Inferior parietal cortex (tissue), 1 donor: Measurements from ENCODE around the gene KCNC3.
"Not testable (repeated sequence)": the region's sequence is repeated elsewhere in the genome, so short reads cannot be mapped to it uniquely, and the experiment has no call there.

Source experiments
- DNase-seq: peaks from one replicate; pipeline ENCODE4 v3.0.0-alpha.2; 2016; ENCODE audit errors: extremely low spot score

Gene KCNC3

GRCh38 chr19:50353487-50353880, 24.3 kb upstream of the KCNC3 start:
- not testable (repeated sequence) for DNase-seq

DNA sequence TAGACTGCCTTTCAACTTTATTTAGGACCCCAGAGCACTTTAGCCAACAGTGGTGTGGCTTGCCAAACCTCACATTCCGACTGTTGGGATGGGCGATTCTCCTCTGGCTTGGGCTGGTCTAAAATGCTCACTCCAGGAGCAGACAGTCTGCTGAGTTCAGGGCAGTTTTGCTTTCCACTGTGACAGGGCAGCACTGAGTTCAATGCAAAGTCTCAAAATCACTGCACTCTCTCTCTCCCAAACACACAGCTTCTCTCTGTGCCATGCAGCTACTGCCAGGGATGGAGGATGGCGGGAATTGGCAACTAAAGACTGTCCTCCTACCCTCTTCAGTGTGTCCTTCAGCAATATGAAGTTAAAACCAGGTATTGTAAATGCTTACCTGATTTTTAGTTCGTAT, 23.1 kb upstream of the KCNC3 start:
- DNase-seq = no peak

DNA sequence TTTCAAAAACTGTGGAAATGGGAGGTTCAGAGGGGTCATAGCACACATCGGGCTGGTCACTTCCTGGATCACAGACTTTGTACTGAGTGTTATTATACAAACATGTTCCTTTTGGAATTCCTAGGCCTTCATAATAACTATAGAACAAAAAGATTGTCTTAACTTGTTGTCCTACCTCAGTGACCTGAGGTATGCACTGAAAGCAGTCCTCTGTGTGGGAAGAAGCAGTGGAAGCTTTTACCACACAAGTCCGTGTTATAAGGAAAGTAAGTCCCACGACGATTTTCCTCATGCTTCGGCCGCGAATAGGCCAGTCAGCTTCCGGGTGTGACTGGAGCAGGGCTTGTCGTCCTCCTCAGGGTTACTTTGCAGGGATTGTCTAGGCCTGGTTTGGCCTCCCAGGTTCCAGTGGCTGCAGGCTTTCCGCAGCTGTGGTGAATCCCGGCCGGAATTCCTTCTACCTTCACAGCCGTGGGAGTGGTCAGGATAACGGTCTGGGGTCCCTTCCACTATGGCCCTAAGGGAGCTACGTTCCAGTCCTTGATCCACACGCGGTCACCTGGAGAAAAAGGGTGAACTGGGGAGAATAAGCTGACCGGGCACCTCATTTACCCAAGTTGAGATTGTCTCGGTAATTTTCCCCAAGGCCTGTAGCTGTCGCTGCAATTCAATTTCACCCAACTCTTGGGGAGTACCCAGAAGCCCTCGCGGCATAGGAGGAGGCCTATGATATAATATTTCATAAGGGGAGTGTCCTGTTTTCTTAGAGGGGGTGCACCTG, 20.3 kb upstream of the KCNC3 start:
- DNase-seq = no peak

DNA sequence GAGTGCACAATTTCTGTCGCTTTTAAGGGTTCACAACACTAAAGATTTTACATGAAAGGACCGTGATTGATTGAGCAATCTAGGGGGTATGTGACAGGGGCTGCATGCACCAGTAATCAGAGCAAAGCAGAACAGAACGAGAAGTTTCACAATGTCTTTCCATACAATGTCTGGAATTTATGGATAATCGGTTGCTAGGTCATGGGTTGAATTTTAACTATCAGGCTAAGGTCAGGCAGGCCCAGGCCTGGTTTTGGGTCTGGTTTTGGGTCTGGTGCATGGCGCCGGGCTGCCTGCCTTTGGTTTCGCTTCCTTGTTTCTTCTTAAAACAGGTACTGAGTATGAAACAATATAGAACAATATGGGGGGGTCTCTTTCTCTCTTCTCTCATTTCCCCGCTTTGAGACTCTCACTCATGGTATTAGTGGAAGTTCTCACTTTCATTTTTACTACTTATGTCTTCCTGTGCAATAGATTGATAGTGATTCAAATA, 18.0 kb upstream of the KCNC3 start:
- not testable (repeated sequence) for DNase-seq

DNA sequence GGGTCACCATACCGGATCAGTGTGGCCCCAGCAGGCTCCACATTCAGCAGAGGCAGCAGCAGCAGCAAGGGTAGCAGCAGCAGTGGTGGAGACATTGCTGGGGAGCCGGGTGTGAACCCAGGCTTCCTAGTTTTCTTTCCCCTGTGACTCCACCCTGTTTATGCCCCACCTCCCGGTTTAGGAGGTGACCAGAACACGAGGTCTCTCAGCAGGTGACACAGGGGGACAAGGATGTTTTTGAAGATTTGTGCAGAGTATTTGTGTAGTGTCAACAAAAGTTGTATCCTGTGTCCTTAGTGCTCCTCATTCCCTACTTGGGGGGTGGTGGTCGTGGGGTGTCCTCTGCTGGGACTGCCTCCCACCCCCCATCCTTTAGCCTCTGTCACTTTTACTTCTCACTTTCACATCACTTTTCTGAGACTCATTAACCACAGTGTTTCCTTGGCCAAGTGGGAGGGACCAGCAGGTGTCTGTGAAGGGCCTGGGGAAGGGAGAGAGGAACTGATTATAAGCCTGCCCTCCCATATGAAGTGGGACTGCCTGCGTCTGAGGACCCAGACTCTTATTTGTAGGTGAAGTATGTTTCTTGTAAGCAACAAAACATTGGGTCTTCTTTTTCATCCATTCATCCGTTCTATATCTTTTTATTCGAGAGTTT, 15.6 kb upstream of the KCNC3 start:
- DNase-seq = no peak

DNA sequence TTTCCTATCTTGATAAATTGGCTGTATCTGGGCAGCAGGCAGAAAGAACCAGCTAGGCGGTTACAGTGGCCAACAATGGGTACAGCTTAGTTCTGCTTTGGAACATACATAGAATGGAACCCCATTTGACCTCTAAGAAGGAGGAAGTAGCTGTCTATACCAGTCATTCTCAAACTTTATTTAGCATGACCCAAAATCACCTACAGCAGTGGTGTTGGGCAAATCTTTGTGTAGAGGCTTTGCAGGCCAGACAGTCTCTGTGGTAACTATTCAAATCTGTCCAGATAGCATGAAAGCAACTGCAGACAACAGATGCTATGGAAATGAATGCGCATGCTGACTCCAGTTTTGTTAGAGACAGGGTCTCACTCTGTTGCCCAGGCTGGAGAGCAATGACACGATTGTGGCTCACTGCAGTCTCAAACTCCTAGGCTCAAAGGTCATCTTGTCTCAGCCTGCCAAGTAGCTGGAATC, 12.0 kb upstream of the KCNC3 start:
- DNase-seq = no peak

GRCh38 chr19:50340331-50340730, 11.2 kb upstream of the KCNC3 start:
- no peak for DNase-seq

DNA sequence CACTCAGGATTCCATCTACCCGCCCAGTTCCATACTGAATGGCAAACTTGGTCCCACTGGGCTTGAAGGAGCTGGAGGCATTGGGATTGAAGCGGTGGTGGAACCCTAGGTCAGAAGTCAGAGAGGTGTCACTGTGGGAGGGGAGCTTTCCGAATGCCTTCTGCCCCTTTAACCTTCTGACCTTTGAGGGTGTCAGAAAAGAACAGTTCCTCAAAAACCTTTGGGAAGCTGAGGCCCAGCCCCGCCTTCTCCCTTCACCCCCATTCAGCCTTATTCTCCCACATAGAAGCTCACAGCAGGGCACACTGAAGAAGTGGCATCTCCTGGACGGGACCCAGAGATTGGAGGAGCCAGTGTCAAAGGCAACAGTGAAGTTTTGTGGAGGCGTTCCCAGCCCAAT, 7.9 kb upstream of the KCNC3 start:
- DNase-seq = not testable (repeated sequence)

DNA sequence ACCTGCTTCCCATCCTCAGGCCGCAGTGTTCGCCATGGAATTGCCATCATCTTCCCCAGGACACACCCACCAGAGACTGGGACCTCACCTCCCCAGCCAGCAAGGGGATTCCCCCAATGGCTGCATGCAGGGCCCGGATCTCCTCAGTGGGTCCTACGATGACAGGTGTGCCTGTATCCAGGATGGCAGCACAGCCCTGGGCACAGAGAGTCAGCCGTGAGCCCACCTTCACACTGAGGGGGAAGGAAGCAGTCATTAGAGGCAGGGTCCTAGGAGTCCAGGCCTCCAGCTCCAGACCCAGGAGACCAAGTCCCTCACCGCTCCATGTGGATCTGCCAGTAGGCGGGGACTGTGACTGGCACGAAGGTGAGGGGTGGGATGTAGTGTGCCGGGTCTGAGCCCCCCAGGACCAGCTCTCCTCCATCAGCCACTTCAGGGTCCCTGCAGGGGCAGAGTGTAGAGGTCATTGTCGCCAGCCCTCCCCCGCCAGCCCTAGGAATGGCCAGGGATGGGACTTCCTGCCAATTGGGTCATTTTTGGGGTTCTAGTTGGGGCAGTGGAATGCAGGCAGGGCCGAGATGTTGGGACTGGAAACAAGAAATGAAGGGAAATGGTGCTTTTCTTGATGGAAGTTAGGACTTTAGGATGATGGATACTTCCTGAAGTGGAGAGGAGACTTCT, 5.7 kb upstream of the KCNC3 start:
- no peak for DNase-seq

DNA sequence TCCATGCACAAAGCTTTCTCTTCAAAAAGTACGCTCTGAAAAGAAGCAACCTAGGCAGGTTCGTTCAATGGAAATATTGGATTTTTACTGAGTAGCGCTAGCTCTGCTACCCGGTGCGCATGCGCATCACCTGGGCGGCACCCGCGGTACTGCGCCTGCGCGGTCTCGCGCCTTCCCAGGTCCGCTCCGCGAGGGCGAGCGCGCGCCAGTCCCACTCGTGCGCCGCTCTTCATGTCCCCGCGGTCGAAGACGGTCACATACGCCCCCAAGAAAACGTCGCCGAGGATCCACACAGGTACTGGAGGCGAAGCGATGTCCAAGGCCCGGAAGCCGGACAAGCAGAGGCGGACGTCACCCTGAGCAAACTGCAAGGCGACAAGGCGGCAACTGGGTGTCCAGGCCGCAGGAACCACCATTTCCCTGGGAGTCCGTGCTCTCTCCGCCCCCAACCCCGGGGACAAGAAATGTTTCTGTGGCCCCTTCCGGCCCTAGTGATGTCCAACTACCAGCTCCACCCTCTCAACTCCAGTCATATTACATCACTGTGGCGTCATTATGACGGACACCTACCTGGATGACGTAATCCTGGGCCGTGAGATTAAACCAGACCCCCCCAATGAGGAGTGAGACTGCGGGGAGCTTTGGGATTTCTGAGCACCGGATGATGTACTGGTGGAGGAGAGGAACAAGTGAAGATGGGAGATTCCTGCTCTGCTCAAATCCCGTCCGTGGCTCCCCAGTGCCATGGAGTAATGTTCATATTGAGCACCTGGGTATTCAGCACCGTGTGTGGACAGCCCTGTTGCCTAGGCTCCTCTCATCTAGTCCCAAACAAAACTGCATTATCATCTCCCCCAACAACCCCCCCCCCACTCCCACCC, 4.8 kb upstream of the KCNC3 start:
- DNase-seq = no peak

DNA sequence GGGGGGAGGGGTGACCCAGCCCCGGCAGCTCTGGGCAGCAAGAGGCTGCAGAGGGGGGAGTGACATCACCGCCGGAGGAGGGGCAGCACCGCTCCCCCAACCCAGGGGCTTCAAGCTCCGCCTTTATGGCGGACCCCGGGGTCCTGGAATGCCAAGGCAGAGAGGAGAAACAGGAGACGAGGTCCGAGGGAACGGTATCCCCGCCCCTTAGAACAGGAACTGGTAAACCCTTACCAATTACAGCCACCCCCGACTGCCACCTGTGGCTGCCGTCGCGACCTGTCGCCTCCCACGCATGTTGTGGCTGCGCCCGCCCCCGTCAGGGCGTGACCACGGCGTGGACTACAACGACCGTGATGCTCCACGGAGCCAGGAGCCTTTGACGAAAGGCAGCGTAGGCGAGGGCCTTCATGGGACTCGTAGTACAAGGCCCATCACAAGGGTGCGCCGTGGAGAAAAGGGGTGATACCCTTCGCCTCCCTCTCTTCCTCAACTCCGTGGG, 4.1 kb upstream of the KCNC3 start:
- DNase-seq = peak; percentile 96

GRCh38 chr19:50332244-50333038, 3.3 kb upstream of the KCNC3 start:
- no peak for DNase-seq

GRCh38 chr19:50331994-50332243, 2.7 kb upstream of the KCNC3 start:
- DNase-seq = no peak

DNA sequence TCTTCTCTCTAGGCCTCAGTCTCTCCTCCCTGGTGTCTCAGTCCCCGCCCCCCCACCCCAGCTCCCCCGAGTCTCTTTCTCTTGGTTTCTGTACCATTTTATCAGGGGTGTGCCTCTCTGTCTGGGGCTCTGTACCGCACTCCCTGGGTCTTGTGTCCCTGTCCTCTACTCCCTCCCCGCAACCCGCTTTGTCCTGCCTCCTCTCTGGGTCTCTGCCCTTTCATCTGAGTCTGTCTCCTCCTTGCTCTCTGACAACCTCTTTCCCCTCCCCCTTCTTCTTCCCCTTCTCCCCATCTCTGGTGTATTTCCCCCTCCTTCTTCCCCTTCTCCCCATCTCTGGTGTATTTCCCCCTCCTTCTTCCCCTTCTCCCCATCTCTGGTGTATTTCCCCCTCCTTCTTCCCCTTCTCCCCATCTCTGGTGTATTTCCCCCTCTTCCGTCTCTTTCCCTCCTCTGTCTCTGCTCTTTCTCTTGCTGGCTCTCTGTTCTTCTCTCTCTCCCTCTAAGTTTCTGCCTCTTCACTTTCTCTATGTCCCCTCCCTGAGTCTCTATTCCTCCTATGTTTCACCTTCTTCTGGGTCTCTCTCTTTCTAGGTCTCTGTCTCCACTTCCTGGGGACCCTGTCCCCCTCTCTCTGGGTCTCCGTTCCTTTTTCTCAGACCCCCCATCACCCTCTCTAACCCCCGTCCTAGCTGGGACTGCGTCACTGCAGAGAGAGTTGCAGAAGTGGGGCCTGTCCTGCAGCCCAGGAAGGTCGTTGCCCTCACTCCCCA, 2.2 kb upstream of the KCNC3 start:
- DNase-seq = no peak

DNA sequence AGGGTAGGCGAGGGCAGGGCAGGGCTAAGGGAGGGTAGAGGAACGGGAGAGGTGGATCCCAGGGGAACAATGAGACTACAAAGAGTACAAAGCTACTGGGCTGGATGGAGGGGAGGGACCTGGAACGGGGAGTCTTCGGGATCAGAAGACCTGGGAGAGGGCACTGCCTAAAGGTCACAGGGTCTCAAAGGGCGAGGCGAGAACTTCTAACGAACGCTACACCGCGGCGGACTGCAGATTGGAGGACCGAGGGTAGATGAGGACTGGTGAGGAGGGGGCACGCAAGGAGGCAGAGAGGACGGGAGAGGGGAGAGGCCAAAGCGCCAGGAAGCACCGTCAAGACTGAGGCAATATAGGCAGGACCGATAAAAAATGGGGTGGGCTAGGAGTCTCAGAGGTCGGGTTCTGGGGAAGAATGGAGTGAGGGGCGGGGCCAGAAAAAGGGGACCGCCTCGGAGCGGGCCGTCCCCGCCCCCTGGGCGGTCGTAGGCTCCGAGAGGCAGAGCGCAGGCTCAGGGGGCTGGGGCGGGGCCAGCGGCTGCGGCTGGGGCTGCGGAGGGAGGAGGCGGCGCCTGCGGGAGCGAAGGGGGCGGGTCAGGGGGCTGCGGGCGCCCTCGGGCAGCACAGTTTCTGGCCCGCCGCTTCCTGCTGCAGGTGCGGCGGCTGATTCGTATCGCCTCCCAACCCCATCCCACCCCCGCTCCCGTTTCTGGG, 1.3 kb upstream of the KCNC3 start:
- DNase-seq = peak; percentile 77

GRCh38 chr19:50329926-50330294, 733 bp upstream of the KCNC3 start:
- DNase-seq = not testable (repeated sequence)

GRCh38 chr19:50328873-50329145, 368 bp downstream of the KCNC3 start:
- no peak for DNase-seq

GRCh38 chr19:50328224-50328872, 829 bp downstream of the KCNC3 start:
- DNase-seq = no peak
